K562 (cell line): Measurements from ENCODE around the gene MKNK2. TPM values are rescaled to one million over a fixed set of nuclear protein-coding genes. Genes with fewer than 3 reads are reported as not detected.
A peak's percentile ranks its signal among the peaks of the same experiment; 100 is the strongest.

ENCODE experiments used
- ARID2 ChIP-seq: fragments of 450-650 bp; IDR thresholded peaks from 2 replicates; pipeline ENCODE4 v1.6.1; 2017; ENCODE audit warnings: antibody characterized with exemption, mild to moderate bottlenecking
- ARID4B ChIP-seq: sonication (generic); formaldehyde crosslinking; IDR thresholded peaks from 2 replicates; pipeline ENCODE4 v1.8.0; 2022; ENCODE audit warnings: mild to moderate bottlenecking, missing genetic modification reagents
- BHLHE40 ChIP-seq: IDR thresholded peaks from 2 replicates; pipeline ENCODE4 v1.6.1; 2011; ENCODE audit warnings: low read length, improper control_type of control experiment
- CSDE1 ChIP-seq, 2 experiments: fragments of 450-650 bp; IDR thresholded peaks; 2 replicates each; pipeline ENCODE4 v1.6.1; 2016; ENCODE audit warnings: mild to moderate bottlenecking in 1 of 2
- CXXC5 ChIP-seq: fragments of 250-450 bp; sonication (Bioruptor Pico); IDR thresholded peaks from 2 replicates; pipeline ENCODE4 v1.8.0; 2022; ENCODE audit warnings: inconsistent platforms, mild to moderate bottlenecking, moderate library complexity
- KLF13 ChIP-seq: fragments of 450-650 bp; IDR thresholded peaks from 2 replicates; pipeline ENCODE4 v1.6.1; 2016; ENCODE audit warnings: missing genetic modification characterization, low read depth, mild to moderate bottlenecking, missing compliant biosample characterization, moderate library complexity, borderline replicate concordance
- RBBP5 ChIP-seq: fragments of 200-600 bp; sonication (generic); IDR thresholded peaks from 2 replicates; pipeline ENCODE4 v1.6.1; 2012; ENCODE audit warnings: borderline replicate concordance, mild to moderate bottlenecking, low read length, control low read depth, inconsistent platforms; ENCODE audit not compliant: insufficient read depth, poor library complexity, severe bottlenecking
- SMC3 ChIP-seq: conservative IDR thresholded peaks from 2 replicates; pipeline ENCODE4 v1.6.1; 2011; ENCODE audit warnings: low read depth, low read length, improper control_type of control experiment; ENCODE audit not compliant: insufficient read depth
- SRF ChIP-seq, 2 experiments: fragments of 250-450, 450-650 bp in 1 of 2; sonication (Bioruptor Pico) in 1 of 2; sonication (generic) in 1 of 2; formaldehyde crosslinking; IDR thresholded peaks; 2 replicates each; pipeline versions ENCODE4 v1.5.0 to v1.5.1; 2020 to 2022; ENCODE audit warnings: mild to moderate bottlenecking in 1 of 2, missing genetic modification reagents in 1 of 2
- TCF3 ChIP-seq: sonication (generic); formaldehyde crosslinking; IDR thresholded peaks from 2 replicates; pipeline ENCODE4 v1.4.0; 2020; ENCODE audit warnings: mild to moderate bottlenecking, missing genetic modification reagents
- ZBTB7A ChIP-seq: IDR thresholded peaks from 2 replicates; pipeline ENCODE4 v1.6.1; 2011; ENCODE audit warnings: low read depth, mild to moderate bottlenecking, low read length, moderate library complexity, borderline replicate concordance; ENCODE audit not compliant: control insufficient read depth
- ZKSCAN8 ChIP-seq: fragments of 200-800 bp; sonication (Bioruptor generic); IDR thresholded peaks from 2 replicates; pipeline ENCODE4 v1.6.1; 2016; ENCODE audit warnings: missing genetic modification characterization, missing compliant biosample characterization
- ZNF253 ChIP-seq: fragments of 250-450 bp; sonication (Bioruptor Pico); conservative IDR thresholded peaks from 2 replicates; pipeline ENCODE4 v1.6.1; 2021; ENCODE audit warnings: mild to moderate bottlenecking
- ZNF75A ChIP-seq: fragments of 450-650 bp; formaldehyde crosslinking; IDR thresholded peaks from 2 replicates; pipeline ENCODE4 v1.4.0; 2020; ENCODE audit warnings: mild to moderate bottlenecking
- ZSCAN32 ChIP-seq: fragments of 450-650 bp; formaldehyde crosslinking; IDR thresholded peaks from 2 replicates; pipeline ENCODE4 v1.4.0; 2020; ENCODE audit warnings: mild to moderate bottlenecking, moderate library complexity
- polyA plus RNA-seq, 8 experiments: library from polyadenylated mRNA; depleted of rRNA in 4 of 8; stranded (reverse) in 5 of 8; unstranded in 3 of 8; fragments of >200 nt; fragmentation: Nextera tagmentation in 2 of 8; fragmentation: Illumina TruSeq in 1 of 8; extraction: Ambion mirVana in 2 of 8; extraction: Trizol in 1 of 8; gene quantifications; 2 replicates each; pipeline versions ENCODE4 v1.2.1 to v1.2.3, GENCODE V29; 2011 to 2014; ENCODE audit warnings: inconsistent platforms in 1 of 8, missing spikeins in 1 of 8
- total RNA-seq, 7 experiments: library from RNA; depleted of rRNA in 6 of 7; stranded (reverse); fragments of >200 nt in 6 of 7; fragmentation: Illumina TruSeq in 2 of 7; extraction: Trizol in 2 of 7; gene quantifications; 2 replicates each; pipeline versions ENCODE4 v1.2.1 to v1.2.3, GENCODE V29; 2011 to 2021; ENCODE audit warnings: low replicate concordance in 1 of 7
- TF ChIP-seq, protein P1 (sequence below): fragments of 250-450 bp; sonication (Bioruptor Pico); IDR thresholded peaks from 2 replicates; pipeline ENCODE4 v1.4.0; 2020; ENCODE audit warnings: mild to moderate bottlenecking, moderate library complexity, borderline replicate concordance

The MKNK2 gene
- total and polyA plus RNA-seq, 9 of the 15 experiments (the other 6 are each of a cell fraction or from before 2014, with no cell fraction given): 5.1 to 191 (median 51.9) TPM

DNA sequence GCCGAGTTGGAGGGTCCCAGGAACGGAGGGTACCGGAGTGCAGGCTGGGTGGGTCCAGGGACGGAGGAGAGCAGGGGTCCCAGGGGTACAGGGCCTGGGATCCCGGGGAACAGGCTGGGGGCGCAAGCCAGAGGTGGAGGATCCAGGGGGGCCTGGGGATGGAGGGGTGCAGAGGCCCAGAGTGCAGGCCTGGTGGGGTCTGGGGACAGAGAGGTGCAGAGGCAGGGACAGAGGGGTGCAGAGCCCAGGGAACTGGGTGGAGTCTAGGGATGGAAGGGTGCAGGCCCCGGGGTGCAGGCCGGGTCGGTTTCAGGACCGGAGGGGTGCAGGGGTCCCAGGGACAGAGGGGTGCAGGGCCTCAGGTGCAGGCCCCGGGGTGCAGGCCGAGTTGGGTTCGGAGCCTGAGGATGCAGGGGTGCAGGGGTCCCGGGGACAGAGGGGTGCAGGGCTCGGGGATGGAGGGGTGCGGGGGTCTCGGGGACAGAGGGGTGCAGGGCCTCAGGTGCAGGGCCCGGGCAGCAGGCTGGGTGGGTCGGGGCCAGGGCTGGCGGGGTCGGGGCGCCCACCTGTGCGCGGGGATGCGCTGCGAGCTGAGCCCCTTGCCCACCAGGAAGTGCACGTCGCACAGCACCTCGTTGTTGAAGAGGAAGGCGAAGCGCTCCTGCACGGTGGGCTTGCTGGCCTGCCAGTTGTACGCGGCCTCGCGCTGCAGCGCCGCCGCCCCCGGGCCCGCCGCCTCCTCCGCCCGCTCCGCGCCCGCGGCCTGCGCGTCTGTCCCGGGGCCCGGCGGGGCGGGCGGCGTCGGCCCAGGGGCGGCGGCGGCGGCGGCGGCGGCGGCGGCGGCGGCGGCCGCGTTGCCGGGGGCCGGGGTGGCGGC is 36.1 kb downstream of the MKNK2 start (continued):
- peak; percentile 74; the same call in 1 of the 2 replicates for TF ChIP-seq ZBTB7A
- no peak for TF ChIP-seq ZNF75A (CRISPR knock-in tag)
- TF ChIP-seq TCF3 (CRISPR knock-in tag): no peak
- no peak for TF ChIP-seq ZNF253 (CRISPR knock-in tag)
- no peak for TF ChIP-seq SMC3
- no peak for TF ChIP-seq KLF13 (tag)
- TF ChIP-seq ZSCAN32: no peak
- TF ChIP-seq CSDE1 (IDR thresholded peaks at IDR 0.05): no peak
- TF ChIP-seq, protein P1, sequence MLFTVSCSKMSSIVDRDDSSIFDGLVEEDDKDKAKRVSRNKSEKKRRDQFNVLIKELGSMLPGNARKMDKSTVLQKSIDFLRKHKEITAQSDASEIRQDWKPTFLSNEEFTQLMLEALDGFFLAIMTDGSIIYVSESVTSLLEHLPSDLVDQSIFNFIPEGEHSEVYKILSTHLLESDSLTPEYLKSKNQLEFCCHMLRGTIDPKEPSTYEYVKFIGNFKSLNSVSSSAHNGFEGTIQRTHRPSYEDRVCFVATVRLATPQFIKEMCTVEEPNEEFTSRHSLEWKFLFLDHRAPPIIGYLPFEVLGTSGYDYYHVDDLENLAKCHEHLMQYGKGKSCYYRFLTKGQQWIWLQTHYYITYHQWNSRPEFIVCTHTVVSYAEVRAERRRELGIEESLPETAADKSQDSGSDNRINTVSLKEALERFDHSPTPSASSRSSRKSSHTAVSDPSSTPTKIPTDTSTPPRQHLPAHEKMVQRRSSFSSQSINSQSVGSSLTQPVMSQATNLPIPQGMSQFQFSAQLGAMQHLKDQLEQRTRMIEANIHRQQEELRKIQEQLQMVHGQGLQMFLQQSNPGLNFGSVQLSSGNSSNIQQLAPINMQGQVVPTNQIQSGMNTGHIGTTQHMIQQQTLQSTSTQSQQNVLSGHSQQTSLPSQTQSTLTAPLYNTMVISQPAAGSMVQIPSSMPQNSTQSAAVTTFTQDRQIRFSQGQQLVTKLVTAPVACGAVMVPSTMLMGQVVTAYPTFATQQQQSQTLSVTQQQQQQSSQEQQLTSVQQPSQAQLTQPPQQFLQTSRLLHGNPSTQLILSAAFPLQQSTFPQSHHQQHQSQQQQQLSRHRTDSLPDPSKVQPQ (CRISPR knock-in tag): no peak
- no peak for TF ChIP-seq ARID4B (CRISPR knock-in tag)
- TF ChIP-seq SRF (CRISPR knock-in tag; IDR thresholded peaks at IDR 0.05): no peak
- peak; percentile 49 for TF ChIP-seq RBBP5
- no peak for TF ChIP-seq BHLHE40
- no peak for TF ChIP-seq ZKSCAN8 (CRISPR knock-in tag)
- peak; percentile 45 for TF ChIP-seq CXXC5
- TF ChIP-seq ARID2: no peak
